HEK293 (cell line): ENCODE data around the gene SLC17A9.

Source experiments
- KLF1 ChIP-seq: fragments of 450-650 bp; formaldehyde crosslinking; IDR thresholded peaks from 2 replicates; pipeline ENCODE4 v1.5.1; 2016; ENCODE audit warnings: missing biosample characterization, missing genetic modification characterization
- PRDM10 ChIP-seq: fragments of 450-650 bp; formaldehyde crosslinking; IDR thresholded peaks from 2 replicates; pipeline ENCODE4 v1.5.1; 2016; ENCODE audit warnings: missing biosample characterization, missing genetic modification characterization
- PRDM2 ChIP-seq: fragments of 450-650 bp; formaldehyde crosslinking; IDR thresholded peaks from 2 replicates; pipeline ENCODE4 v1.5.1; 2016; ENCODE audit warnings: missing biosample characterization, missing genetic modification characterization, borderline replicate concordance
- REST ChIP-seq: fragments of 450-650 bp; formaldehyde crosslinking; IDR thresholded peaks from 2 replicates; pipeline ENCODE4 v1.5.1; 2016; ENCODE audit warnings: missing biosample characterization, missing genetic modification characterization
- ZBTB26 ChIP-seq: fragments of 450-650 bp; formaldehyde crosslinking; optimal IDR thresholded peaks from 2 replicates; pipeline ENCODE3; 2016; ENCODE audit warnings: missing biosample characterization, mild to moderate bottlenecking, missing genetic modification characterization
- ZBTB44 ChIP-seq: fragments of 450-650 bp; IDR thresholded peaks from 2 replicates; pipeline ENCODE4 v1.5.1; 2018; ENCODE audit warnings: missing biosample characterization, mild to moderate bottlenecking, missing genetic modification characterization
- ZBTB48 ChIP-seq: fragments of 450-650 bp; formaldehyde crosslinking; IDR thresholded peaks from 2 replicates; pipeline ENCODE4 v1.5.1; 2016; ENCODE audit warnings: missing biosample characterization, missing genetic modification characterization
- ZBTB7A ChIP-seq: fragments of 450-650 bp; formaldehyde crosslinking; IDR thresholded peaks from 2 replicates; pipeline ENCODE4 v1.5.1; 2016; ENCODE audit warnings: low read depth, missing biosample characterization, missing genetic modification characterization
- ZNF24 ChIP-seq: fragments of 450-650 bp; formaldehyde crosslinking; IDR thresholded peaks from 2 replicates; pipeline ENCODE4 v1.5.1; 2016; ENCODE audit warnings: missing biosample characterization, missing genetic modification characterization
- ZNF501 ChIP-seq: fragments of 450-650 bp; formaldehyde crosslinking; IDR thresholded peaks from 2 replicates; pipeline ENCODE4 v1.5.1; 2016; ENCODE audit warnings: missing biosample characterization, missing genetic modification characterization
- ZSCAN23 ChIP-seq: fragments of 450-650 bp; formaldehyde crosslinking; IDR thresholded peaks from 2 replicates; pipeline ENCODE4 v1.5.1; 2016; ENCODE audit warnings: missing biosample characterization, missing genetic modification characterization
- ZSCAN5A ChIP-seq: fragments of 450-650 bp; formaldehyde crosslinking; IDR thresholded peaks from 2 replicates; pipeline ENCODE4 v1.5.1; 2016; ENCODE audit warnings: missing biosample characterization, missing genetic modification characterization

Gene SLC17A9

DNA sequence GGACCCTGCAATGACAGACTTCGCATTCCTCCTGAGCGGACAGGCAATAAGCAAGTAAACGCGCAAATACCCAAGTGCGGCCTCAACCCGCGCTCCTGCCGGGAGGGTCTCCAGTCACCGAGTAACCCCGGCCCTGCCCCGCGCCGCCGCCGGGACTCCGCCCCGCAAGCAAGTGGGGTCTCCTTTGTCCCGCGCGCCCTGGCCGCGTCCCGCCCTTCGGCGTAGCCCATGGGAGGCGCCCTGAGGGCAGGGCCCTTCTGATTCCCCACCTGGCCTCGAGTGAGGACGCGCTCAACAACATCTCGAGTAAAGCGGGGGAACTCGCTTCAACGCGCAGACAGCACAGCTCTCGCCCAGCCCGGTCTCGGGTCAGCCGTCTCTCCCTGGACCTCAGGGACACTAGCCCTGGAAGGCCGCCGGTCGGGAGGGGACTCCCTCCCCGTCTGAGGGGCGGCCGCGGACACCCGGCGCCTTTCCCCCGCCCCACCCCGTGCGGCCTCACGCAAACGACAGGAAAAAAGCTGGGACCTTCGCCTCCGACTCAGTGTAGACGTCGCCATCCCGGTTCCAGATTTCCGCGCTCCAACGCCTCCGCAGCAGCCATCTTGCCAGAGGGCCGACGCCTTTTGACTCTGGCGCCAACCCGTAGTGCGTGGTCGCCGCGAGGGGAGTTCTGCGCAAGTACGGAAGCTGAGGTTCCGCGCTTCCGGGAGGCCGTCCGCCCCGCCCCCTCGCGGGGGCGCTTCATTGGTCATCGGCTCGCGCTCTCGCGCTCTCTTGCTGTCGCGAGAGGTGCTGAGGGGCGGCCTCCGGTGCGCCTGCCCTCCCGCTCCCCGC, 15.0 kb upstream of the SLC17A9 start (continued):
- TF ChIP-seq ZNF24 (tag by site-specific recombination) (peak; percentile 70; the same call in 1 of the 2 replicates), ZBTB44 (no peak), KLF1 (tag by site-specific recombination) (peak; percentile 84), PRDM10 (peak; percentile 29; the same call in 1 of the 2 replicates), ZNF501 (tag by site-specific recombination) (peak; percentile 57), ZSCAN23 (peak; percentile 51; the same call in 1 of the 2 replicates), ZBTB48 (tag by site-specific recombination) (peak; percentile 76), ZSCAN5A (tag by site-specific recombination) (no peak), ZBTB26 (peak; percentile 90), PRDM2 (tag by site-specific recombination) (0 out of 2 replicates have a peak, but pooled peaks have one; percentile 79), ZBTB7A (tag by site-specific recombination) (0 out of 2 replicates have a peak, but pooled peaks have one; percentile 36), REST (tag by site-specific recombination) (peak; percentile 52; the same call in 1 of the 2 replicates)
